Lower leg skin (tissue), 3 donors: ENCODE results near the gene KRT27.
"Not testable (repeated sequence)": the region's sequence is repeated elsewhere in the genome, so short reads cannot be mapped to it uniquely, and the experiment has no call there.

Experiments
- POLR2A ChIP-seq, 2 donors: fragments of 450-650 bp; IDR thresholded peaks; one replicate each; pipeline ENCODE4 v1.6.1; 2016 to 2017; ENCODE audit warnings: antibody characterized with exemption in 2 of 2, mild to moderate bottlenecking in 1 of 2, moderate library complexity in 1 of 2
- TF ChIP-seq, protein P1 (sequence below), 3 donors: fragments of 450-650 bp; IDR thresholded peaks; one replicate each; pipeline ENCODE4 v1.5.1; 2016; ENCODE audit warnings: antibody characterized with exemption in 3 of 3, mild to moderate bottlenecking in 3 of 3, moderate library complexity in 2 of 3

- TF ChIP-seq, protein P1, sequence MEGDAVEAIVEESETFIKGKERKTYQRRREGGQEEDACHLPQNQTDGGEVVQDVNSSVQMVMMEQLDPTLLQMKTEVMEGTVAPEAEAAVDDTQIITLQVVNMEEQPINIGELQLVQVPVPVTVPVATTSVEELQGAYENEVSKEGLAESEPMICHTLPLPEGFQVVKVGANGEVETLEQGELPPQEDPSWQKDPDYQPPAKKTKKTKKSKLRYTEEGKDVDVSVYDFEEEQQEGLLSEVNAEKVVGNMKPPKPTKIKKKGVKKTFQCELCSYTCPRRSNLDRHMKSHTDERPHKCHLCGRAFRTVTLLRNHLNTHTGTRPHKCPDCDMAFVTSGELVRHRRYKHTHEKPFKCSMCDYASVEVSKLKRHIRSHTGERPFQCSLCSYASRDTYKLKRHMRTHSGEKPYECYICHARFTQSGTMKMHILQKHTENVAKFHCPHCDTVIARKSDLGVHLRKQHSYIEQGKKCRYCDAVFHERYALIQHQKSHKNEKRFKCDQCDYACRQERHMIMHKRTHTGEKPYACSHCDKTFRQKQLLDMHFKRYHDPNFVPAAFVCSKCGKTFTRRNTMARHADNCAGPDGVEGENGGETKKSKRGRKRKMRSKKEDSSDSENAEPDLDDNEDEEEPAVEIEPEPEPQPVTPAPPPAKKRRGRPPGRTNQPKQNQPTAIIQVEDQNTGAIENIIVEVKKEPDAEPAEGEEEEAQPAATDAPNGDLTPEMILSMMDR (IDR thresholded peaks at IDR 0.05), result not testable (repeated sequence)
- TF ChIP-seq POLR2A (IDR thresholded peaks at IDR 0.05), result not testable (repeated sequence)
Measured at GRCh38 chr17:40814657-40815056, 32.3 kb upstream of the KRT27 start.
